Measurements from ENCODE around the gene NDUFV2. TPM values are rescaled to one million over a fixed set of nuclear protein-coding genes. Genes with fewer than 3 reads are reported as not detected.

The NDUFV2 gene
- total and polyA plus RNA-seq, 2 of the 13 experiments (the other 11 are each of a cell fraction or from before 2014, with no cell fraction given): 216 to 299 TPM

GRCh38 chr18:9136315-9137155 lies 34.0 kb downstream of the NDUFV2 start, which contains the start of gene ANKRD12 (continued):
- TF ChIP-seq CEBPZ (IDR thresholded peaks at IDR 0.05; ENCODE audit: low read length): no peak
- TF ChIP-seq ZNF282 (IDR thresholded peaks at IDR 0.05; ENCODE audit: partially characterized antibody): no peak
- no peak for TF ChIP-seq ZNF264 (CRISPR knock-in tag; IDR thresholded peaks at IDR 0.05)
- no peak for TF ChIP-seq STAT5B (CRISPR knock-in tag; IDR thresholded peaks at IDR 0.05)
- TF ChIP-seq MED13 (CRISPR knock-in tag; IDR thresholded peaks at IDR 0.05): 0 out of 2 replicates have a peak, but pooled peaks have one; percentile 45
- no peak for TF ChIP-seq SRSF4 (IDR thresholded peaks at IDR 0.05; ENCODE audit: low read depth, low read length, poor library complexity, severe bottlenecking)
- no peak; the same call in 1 of the 2 replicates for TF ChIP-seq ZFP41 (CRISPR knock-in tag; IDR thresholded peaks at IDR 0.05; ENCODE audit: borderline replicate concordance)
- peak; percentile 88 for TF ChIP-seq SPEN (CRISPR knock-in tag; IDR thresholded peaks at IDR 0.05; ENCODE audit: low read depth)
- peak; percentile 30; the same call in 1 of the 2 replicates for TF ChIP-seq FOXA3 (CRISPR knock-in tag; IDR thresholded peaks at IDR 0.05)
- no peak for TF ChIP-seq CREBL2 (CRISPR knock-in tag; IDR thresholded peaks at IDR 0.05; ENCODE audit: borderline replicate concordance)
- TF ChIP-seq NFIC (IDR thresholded peaks at IDR 0.05; ENCODE audit: low read length): no peak
- TF ChIP-seq NONO (IDR thresholded peaks at IDR 0.05): no peak
- peak; percentile 93 for TF ChIP-seq NONO (CRISPR knock-in tag; conservative IDR thresholded peaks at IDR 0.05)
- TF ChIP-seq IKZF4 (CRISPR knock-in tag; IDR thresholded peaks at IDR 0.05; ENCODE audit: borderline replicate concordance, low read depth, not compliant biosample characterization): no peak
- TF ChIP-seq ZIK1 (CRISPR knock-in tag; IDR thresholded peaks at IDR 0.05; ENCODE audit: borderline replicate concordance, low read depth): no peak; the same call in 1 of the 2 replicates
- TF ChIP-seq, protein P1, sequence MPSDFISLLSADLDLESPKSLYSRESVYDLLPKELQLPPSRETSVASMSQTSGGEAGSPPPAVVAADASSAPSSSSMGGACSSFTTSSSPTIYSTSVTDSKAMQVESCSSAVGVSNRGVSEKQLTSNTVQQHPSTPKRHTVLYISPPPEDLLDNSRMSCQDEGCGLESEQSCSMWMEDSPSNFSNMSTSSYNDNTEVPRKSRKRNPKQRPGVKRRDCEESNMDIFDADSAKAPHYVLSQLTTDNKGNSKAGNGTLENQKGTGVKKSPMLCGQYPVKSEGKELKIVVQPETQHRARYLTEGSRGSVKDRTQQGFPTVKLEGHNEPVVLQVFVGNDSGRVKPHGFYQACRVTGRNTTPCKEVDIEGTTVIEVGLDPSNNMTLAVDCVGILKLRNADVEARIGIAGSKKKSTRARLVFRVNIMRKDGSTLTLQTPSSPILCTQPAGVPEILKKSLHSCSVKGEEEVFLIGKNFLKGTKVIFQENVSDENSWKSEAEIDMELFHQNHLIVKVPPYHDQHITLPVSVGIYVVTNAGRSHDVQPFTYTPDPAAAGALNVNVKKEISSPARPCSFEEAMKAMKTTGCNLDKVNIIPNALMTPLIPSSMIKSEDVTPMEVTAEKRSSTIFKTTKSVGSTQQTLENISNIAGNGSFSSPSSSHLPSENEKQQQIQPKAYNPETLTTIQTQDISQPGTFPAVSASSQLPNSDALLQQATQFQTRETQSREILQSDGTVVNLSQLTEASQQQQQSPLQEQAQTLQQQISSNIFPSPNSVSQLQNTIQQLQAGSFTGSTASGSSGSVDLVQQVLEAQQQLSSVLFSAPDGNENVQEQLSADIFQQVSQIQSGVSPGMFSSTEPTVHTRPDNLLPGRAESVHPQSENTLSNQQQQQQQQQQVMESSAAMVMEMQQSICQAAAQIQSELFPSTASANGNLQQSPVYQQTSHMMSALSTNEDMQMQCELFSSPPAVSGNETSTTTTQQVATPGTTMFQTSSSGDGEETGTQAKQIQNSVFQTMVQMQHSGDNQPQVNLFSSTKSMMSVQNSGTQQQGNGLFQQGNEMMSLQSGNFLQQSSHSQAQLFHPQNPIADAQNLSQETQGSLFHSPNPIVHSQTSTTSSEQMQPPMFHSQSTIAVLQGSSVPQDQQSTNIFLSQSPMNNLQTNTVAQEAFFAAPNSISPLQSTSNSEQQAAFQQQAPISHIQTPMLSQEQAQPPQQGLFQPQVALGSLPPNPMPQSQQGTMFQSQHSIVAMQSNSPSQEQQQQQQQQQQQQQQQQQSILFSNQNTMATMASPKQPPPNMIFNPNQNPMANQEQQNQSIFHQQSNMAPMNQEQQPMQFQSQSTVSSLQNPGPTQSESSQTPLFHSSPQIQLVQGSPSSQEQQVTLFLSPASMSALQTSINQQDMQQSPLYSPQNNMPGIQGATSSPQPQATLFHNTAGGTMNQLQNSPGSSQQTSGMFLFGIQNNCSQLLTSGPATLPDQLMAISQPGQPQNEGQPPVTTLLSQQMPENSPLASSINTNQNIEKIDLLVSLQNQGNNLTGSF (CRISPR knock-in tag; IDR thresholded peaks at IDR 0.05): 0 out of 2 replicates have a peak, but pooled peaks have one; percentile 25
- TF ChIP-seq WIZ (CRISPR knock-in tag; IDR thresholded peaks at IDR 0.05): peak; percentile 28; the same call in 1 of the 2 replicates
- no peak for TF ChIP-seq HNRNPK (IDR thresholded peaks at IDR 0.05; ENCODE audit: low read depth, low read length, poor library complexity, severe bottlenecking)
- TF ChIP-seq ZNF572 (CRISPR knock-in tag; IDR thresholded peaks at IDR 0.05): no peak
